RPMI8226 (cell line): ENCODE measurements around the gene TM4SF5.

ENCODE experiments used
- DNase-seq: peaks from one replicate; pipeline ENCODE4 v3.0.0-alpha.2; 2015

The TM4SF5 gene

GRCh38 chr17:4748686-4749085 lies 23.0 kb upstream of the TM4SF5 start:
- DNase-seq, result no peak

- no peak for DNase-seq
These were observed 21.1 kb upstream of the TM4SF5 start for GRCh38 chr17:4750606-4751005.

GRCh38 chr17:4751932-4752331 lies 19.8 kb upstream of the TM4SF5 start:
- DNase-seq, result no peak

GRCh38 chr17:4753392-4753791 lies 18.3 kb upstream of the TM4SF5 start:
- no peak for DNase-seq

GRCh38 chr17:4759776-4760236 lies 11.9 kb upstream of the TM4SF5 start:
- DNase-seq, result peak; percentile 23

- no peak for DNase-seq
These were observed 7.1 kb upstream of the TM4SF5 start for GRCh38 chr17:4764595-4764994.

- no peak for DNase-seq
These were observed 5.5 kb upstream of the TM4SF5 start for GRCh38 chr17:4766201-4766600.

GRCh38 chr17:4766723-4767122 lies 5.0 kb upstream of the TM4SF5 start:
- no peak for DNase-seq

GRCh38 chr17:4768298-4768697 lies 3.4 kb upstream of the TM4SF5 start:
- DNase-seq, result no peak

- no peak for DNase-seq
These were observed 2.1 kb upstream of the TM4SF5 start for GRCh38 chr17:4769628-4770027.

GRCh38 chr17:4772235-4772613 lies 538 bp downstream of the TM4SF5 start:
- no peak for DNase-seq

GRCh38 chr17:4777969-4778760 lies 6.5 kb downstream of the TM4SF5 start:
- DNase-seq, result peak; percentile 41

GRCh38 chr17:4780325-4780955 lies 8.8 kb downstream of the TM4SF5 start:
- DNase-seq, result no peak

- no peak for DNase-seq
These were observed 11.0 kb downstream of the TM4SF5 start for GRCh38 chr17:4782652-4783051.

GRCh38 chr17:4785311-4786105 lies 13.8 kb downstream of the TM4SF5 start:
- DNase-seq, result no peak

GRCh38 chr17:4786106-4786511 lies 14.4 kb downstream of the TM4SF5 start, which contains the start of gene VMO1:
VMO1 (minus strand) TSS chr17:4786364; CDS start chr17:4786352, 12 bp downstream.
- no peak for DNase-seq

GRCh38 chr17:4786516-4786915 lies 14.8 kb downstream of the TM4SF5 start:
- no peak for DNase-seq

GRCh38 chr17:4788159-4788806 lies 16.6 kb downstream of the TM4SF5 start:
- no peak for DNase-seq

- DNase-seq, result no peak
These were observed 17.4 kb downstream of the TM4SF5 start, which contains the start of gene GLTPD2 for GRCh38 chr17:4788807-4789700. GLTPD2 (plus strand) TSS chr17:4788964; CDS start chr17:4789012, 48 bp downstream.

- DNase-seq, result no peak
These were observed 17.9 kb downstream of the TM4SF5 start for GRCh38 chr17:4789701-4789950.

GRCh38 chr17:4789951-4790704 lies 18.4 kb downstream of the TM4SF5 start:
- DNase-seq, result peak; percentile 84
